HG03432 (cell line): ENCODE data around the gene ALKBH3.

Experiments used
- ATAC-seq: cut with Tn5 transposase; IDR thresholded peaks from one replicate; pipeline ENCODE4 v1.9.1; 2021; ENCODE audit warnings: mild to moderate bottlenecking, moderate library complexity; ENCODE audit not compliant: unreplicated experiment

ALKBH3 gene

DNA sequence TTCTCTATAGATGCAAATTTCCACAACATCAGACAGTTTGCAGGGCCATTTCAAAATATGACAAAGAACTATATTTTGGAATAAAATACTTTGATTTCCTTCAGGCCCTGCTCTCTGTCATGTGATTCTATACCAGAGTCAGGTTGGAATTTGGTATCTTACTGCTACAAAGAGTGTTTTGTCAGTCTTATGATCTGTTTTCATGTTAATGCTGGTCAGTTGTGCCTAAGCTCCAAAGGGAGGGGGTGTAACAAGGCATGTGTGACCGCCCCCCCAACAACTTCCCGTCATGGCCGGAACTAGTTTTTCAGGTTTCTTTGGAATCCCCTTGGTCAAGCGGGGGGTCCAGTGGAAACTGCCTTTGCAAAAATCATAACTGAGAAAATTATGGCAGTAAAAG, 76.9 kb downstream of the ALKBH3 start:
- ATAC-seq, result no peak

DNA sequence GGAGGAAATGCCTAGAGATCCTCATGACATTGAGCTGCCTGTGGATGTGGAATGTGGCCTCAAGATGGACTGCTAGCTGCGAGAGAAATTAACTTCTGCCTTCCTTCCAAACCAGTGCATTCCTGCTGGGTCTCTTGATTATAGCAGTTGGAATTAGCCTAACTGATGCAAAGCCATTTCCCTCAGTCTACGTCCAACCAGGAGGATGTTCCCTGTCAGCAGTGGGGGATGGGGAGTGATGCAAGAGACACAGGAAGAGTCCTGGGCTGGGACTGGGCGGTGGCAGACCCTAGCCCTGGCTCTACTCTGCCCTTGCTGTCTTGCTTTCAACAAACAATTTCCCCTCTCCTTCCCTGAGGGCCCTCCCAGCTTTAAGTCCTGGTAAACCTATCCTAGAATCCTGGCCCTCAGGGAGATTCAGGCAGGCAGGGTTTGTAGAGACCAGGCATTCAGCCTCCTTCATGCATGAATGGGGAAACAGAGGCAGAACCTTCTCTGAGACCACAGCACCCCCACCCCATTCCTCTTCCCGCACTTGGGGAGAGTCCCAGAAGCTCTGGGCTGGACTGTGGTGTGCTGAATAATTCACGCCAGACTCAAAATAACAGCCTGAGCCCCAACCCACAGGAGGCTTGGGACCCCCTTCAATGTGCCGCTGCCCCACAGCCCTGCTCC, 78.8 kb downstream of the ALKBH3 start:
- ATAC-seq, result no peak

DNA sequence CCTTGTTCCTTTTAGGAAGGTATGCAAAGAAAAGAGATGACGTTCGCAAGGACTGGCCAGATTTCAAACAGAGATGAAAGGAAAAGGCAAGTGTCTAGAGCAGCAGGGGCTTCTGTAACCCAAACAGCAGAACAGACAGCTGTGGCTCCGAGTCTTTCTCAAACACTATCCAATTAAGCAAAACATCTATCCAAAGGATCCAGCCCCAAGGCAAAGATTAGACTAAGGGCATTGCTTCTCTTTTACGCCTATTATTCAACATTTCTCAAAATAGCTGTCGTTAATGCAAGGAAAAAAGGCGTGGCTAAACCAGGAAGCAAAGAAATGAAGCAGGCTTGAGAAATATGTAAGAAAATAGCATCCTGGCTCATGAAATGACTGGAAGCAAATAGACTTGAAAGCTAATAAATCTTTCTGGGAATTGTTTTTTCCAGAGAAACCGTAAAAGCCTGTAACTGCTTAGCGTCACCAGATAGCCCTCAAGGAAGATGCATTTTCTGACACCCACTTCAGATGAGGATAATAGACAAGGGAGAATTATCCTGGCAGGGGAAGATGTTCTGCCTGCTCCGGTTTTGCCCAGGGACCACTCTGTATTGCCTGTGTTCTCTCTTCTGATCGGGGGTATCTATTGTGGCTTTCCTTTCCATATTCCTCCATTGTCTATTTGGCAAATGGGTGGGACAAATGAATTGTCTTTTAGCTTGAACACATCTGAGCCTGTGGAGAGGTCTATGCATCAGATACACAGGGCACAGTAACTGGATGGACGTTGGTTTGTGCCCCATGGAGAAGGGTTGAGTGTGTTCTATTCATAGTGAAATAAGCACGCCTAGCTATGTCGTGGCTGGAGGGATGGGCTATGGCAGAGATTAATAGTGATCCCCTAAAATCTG, 82.0 kb downstream of the ALKBH3 start:
- ATAC-seq, result no peak

DNA sequence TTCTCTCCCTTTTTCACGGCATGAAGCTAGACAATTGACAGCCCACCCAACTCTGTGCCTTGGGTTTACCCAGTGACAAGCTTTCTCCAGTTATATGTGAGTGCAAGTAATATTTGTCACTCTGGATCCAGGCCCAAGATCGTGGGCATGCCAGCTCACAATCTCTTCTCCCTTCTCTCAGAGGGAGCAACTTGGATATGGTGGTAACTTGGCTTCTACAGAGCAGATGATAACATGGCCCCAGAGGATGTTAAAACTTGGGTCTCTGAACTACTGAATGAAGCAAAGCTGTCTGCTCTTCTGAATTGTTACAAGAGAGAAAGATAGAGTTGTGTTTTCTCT, 82.6 kb downstream of the ALKBH3 start:
- no peak for ATAC-seq

DNA sequence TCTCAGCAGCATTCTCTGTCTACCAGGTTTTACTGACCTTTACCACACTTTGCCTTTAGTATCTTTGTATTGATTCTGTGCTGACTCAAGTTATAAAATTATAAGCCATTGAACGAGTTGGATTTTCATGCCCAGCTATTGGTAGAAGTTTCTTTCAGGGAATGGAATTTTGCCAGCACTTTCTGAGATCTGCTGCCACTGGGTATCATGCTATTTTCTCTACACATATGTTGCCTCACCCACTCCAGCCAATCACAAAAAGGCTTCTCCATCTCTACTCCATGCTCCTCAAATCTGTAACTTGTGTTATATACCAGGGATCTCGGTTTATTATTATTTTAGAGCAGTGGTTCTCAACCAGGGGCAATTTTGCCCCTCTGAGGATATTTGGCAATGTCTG, 87.0 kb downstream of the ALKBH3 start:
- no peak for ATAC-seq

DNA sequence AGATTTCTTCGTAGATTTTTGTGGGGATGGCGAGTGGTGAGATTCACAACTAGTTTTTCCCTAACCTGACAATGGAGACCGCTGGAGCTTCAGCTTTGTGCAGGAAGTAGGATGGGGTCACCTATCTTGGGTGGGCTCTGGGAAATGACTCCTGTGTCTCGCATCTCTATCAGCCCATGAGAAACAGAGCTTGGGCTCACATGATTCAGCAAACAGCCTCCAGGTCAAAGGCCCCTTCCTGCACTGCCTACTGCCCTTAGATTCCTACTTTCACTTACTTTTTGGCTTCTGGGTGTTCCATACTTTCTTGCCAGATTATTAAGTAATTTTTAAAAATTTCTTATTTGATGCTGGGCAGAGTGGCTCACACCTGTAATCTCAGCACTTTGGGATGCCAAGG, 88.1 kb downstream of the ALKBH3 start:
- no peak for ATAC-seq

DNA sequence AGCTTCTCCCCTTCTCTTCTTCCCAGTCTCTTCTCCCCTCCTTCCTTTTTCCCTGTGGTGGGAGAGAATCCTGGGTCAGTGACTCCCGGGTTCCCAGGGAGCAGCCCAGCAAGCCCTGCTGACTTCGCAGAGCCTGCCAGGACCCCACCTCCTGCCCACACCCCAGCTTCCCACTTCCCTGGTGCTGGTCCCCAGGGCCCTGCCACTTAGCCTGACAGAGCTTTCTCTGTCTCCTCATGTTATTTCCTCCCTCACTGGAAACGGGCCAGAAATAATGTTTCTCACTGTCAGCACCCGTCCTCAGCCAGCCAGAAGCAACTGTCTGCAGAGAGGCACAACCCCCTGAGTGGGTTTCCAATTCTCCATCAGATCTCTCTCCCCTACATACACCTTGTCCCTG, 88.9 kb downstream of the ALKBH3 start:
- no peak for ATAC-seq
